ENCODE measurements around the gene ARHGAP4. TPM values are rescaled to one million over a fixed set of nuclear protein-coding genes. Genes with fewer than 3 reads are reported as not detected.
A peak's percentile ranks its signal among the peaks of the same experiment; 100 is the strongest.

ARHGAP4 gene
- total and polyA plus RNA-seq, 2 of the 4 experiments (the other 2 are of a cell fraction), result 0.18 to 0.72 TPM

DNA sequence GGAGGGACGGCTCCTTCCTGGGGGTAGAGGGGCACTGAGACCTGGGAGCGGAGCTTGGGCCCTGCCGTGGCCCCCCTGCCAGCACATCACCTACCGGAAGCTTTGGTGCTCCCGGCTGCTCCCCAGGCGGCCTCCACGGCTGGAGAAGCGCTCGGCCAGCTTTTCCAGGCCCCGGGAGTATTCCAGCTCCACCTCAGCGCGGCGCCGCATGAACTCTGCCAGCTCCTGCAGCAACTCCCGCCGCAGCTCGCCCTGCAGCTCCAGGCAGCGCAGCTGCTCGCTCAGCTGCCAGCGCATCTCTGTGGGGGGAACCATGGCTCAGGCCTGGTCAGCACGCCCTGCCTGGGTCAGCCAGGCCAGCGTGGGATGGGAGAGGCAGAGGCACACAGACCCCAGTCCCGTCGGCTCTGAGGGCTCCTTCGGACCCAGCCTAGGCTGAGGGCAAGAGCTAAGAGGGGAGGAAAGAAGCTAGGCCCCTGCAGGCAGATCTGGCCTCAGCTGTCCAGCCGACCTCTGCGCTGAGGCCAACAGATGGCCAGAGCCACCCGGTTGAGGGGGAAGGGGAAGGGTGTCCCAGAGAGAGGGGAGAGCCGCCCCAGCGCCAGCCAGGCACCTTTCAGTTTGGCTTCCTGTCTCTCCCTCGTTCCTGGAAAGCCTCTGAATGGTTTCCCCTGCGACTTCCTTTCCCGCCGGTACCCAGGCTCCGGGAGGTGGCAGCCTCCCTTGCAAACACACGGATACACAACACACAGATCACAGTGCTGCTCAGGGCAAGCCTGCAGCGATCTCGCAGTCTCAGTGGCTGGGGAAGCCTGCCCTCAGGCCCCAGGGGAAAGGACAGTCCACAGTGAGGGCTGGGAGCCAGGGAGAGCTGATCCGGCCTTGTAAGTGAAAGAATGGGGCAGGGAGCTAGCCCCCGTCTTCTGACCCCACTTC is 4.3 kb downstream of the ARHGAP4 start:
- no peak for DNase-seq
- Histone ChIP-seq H3K27ac (ENCODE audit: insufficient read depth, low read length) (no peak overlapping the region), H3K36me3 (ENCODE audit: control insufficient read depth, insufficient read depth, low read length) (no peaks in the 10 kb centered on the region), H3K79me1 (ENCODE audit: low read depth in 1 of 2, low read length in 2 of 2) (no peaks in the 10 kb centered on the region), H2BK5ac (ENCODE audit: low read depth, low read length, poor library complexity, severe bottlenecking) (no peak overlapping the region), H3K18ac (ENCODE audit: low read depth, low read length) (no peak overlapping the region), H2BK20ac (ENCODE audit: low read depth, low read length) (no peak overlapping the region), H3K9me3 (ENCODE audit: control insufficient read depth, insufficient read depth, low read length) (no peaks in the 10 kb centered on the region), H3K9me1 (ENCODE audit: insufficient read depth, low read length) (no peaks in the 10 kb centered on the region; the same call in 1 of the 2 replicates), H3K27me3 (ENCODE audit: control insufficient read depth, insufficient read depth, low read length) (peaks cover 8% of the 10 kb centered on the region; the same call in 1 of the 2 replicates), H3K4me1 (ENCODE audit: control insufficient read depth, insufficient read depth, low read length) (no peaks in the 10 kb centered on the region; the same call in 1 of the 2 replicates), H2AFZ (replicated peaks; ENCODE audit: low read length, poor library complexity) (peak overlapping the region; percentile 41), H2AK5ac (ENCODE audit: low read depth, low read length) (no peak overlapping the region), H3K56ac (ENCODE audit: extremely low read depth, insufficient read depth, low read length) (no peak overlapping the region), H3K4ac (ENCODE audit: low read depth, low read length) (no peak overlapping the region), H2AK9ac (replicated peaks; ENCODE audit: low read depth, low read length, poor library complexity) (no peak overlapping the region), H3K9ac (ENCODE audit: low read depth, low read length) (no peak overlapping the region), H3K23ac (ENCODE audit: low read depth, low read length) (no peak overlapping the region), H4K91ac (ENCODE audit: insufficient read depth, low read depth, low read length) (no peak overlapping the region), H2BK120ac (ENCODE audit: low read depth, low read length) (no peak overlapping the region), H2BK15ac (ENCODE audit: low read depth, low read length) (no peak overlapping the region), H4K8ac (ENCODE audit: low read depth in 2 of 2, low read length in 2 of 2) (no peak overlapping the region), H4K20me1 (ENCODE audit: insufficient read depth, low read length) (no peaks in the 10 kb centered on the region), H3K4me3 (ENCODE audit: insufficient read depth, low read depth, low read length) (no peak overlapping the region), H3K4me2 (ENCODE audit: low read depth, low read length) (no peak overlapping the region), H3K14ac (replicated peaks; ENCODE audit: low read depth, low read length) (no peak overlapping the region), H4K5ac (ENCODE audit: low read depth, low read length) (no peak overlapping the region)
- CTCF ChIA-PET, result no interaction called here
- POLR2A ChIA-PET (ENCODE audit: unreplicated experiment), result no interaction called here
- in situ Hi-C loops (cut with MboI; ENCODE audit: low sequenced_read_pairs) (loop anchor here (25.0 kb wide), 1 partner anchor 959 kb away; no protein-coding TSS in a partner anchor), dilution Hi-C loops (cut with HindIII; ENCODE audit: low sequenced_read_pairs, unreplicated experiment) (no loop called here), intact Hi-C loops (cut with micrococcal nuclease) (no loop called here)
- no peak for ATAC-seq (ENCODE audit: low read depth)
- WGBS, 2 experiments (ENCODE audit: extremely low coverage in 2 of 2, insufficient read length in 1 of 2), result 60% methylated on average over 5 of the region's 40 CpGs; no CpG with 5 or more reads in 1 of the 2 experiments
- TF ChIP-seq CEBPB (IDR thresholded peaks at IDR 0.05; ENCODE audit: low read depth, low read length), result no peak
- no peak for TF ChIP-seq CHD1 (IDR thresholded peaks at IDR 0.05; ENCODE audit: low read depth, low read length)
- no peak for TF ChIP-seq MAZ (IDR thresholded peaks at IDR 0.05; ENCODE audit: borderline replicate concordance, low read depth, low read length)
- TF ChIP-seq MXI1 (IDR thresholded peaks at IDR 0.05; ENCODE audit: borderline replicate concordance, low read depth, low read length), result no peak
- TF ChIP-seq RFX5 (IDR thresholded peaks at IDR 0.05; ENCODE audit: low read depth, low read length), result no peak
- TF ChIP-seq BHLHE40 (IDR thresholded peaks at IDR 0.05; ENCODE audit: low read depth, low read length), result no peak
- TF ChIP-seq, protein P1, sequence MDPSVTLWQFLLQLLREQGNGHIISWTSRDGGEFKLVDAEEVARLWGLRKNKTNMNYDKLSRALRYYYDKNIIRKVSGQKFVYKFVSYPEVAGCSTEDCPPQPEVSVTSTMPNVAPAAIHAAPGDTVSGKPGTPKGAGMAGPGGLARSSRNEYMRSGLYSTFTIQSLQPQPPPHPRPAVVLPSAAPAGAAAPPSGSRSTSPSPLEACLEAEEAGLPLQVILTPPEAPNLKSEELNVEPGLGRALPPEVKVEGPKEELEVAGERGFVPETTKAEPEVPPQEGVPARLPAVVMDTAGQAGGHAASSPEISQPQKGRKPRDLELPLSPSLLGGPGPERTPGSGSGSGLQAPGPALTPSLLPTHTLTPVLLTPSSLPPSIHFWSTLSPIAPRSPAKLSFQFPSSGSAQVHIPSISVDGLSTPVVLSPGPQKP (IDR thresholded peaks at IDR 0.05; ENCODE audit: borderline replicate concordance, low read depth, low read length), result no peak
- no peak for TF ChIP-seq SMC3 (IDR thresholded peaks at IDR 0.05; ENCODE audit: low read depth, low read length)
- BruUV-seq (replicated peaks), result no TSS peak

All from IMR-90 (cell line).